WTC11 (cell line): ENCODE measurements around the gene ZNF221. TPM values are rescaled to one million over a fixed set of nuclear protein-coding genes. Genes with fewer than 3 reads are reported as not detected.

Experiments used
- ATAC-seq: fragments of 200-7000 bp; cut with Tn5 transposase; 2 replicates; pipeline ENCODE4 v1.10.0; 2021; ENCODE audit warnings: mild to moderate bottlenecking, moderate library complexity
- CTCF ChIA-PET: fragments of 300-600 bp; sonication (Branson Sonifier 250); formaldehyde crosslinking; loops from one replicate; lab custom pipeline; 2021; ENCODE audit warnings: antibody characterized with exemption; lab: Charles Lee
- POLR2A ChIA-PET: fragments of 350-600 bp; sonication (Branson Sonifier 250); formaldehyde crosslinking; loops from one replicate; lab custom pipeline; 2021; ENCODE audit warnings: antibody characterized with exemption; lab: Charles Lee
- DNase-seq: peaks from one replicate; pipeline ENCODE4 v3.0.0; 2021; ENCODE audit warnings: low spot score
- H3K27ac Mint-ChIP-seq: 2 replicates; pipeline ENCODE4 v1.8.0; 2021; ENCODE audit warnings: mixed read lengths
- H3K27me3 Mint-ChIP-seq: 2 replicates; pipeline ENCODE4 v1.8.0; 2021; ENCODE audit warnings: low read depth, mild to moderate bottlenecking, moderate library complexity, mixed read lengths
- H3K36me3 Mint-ChIP-seq: 2 replicates; pipeline ENCODE4 v1.8.0; 2021; ENCODE audit warnings: mixed read lengths
- H3K4me1 Mint-ChIP-seq: 2 replicates; pipeline ENCODE4 v1.8.0; 2022; ENCODE audit warnings: mixed read lengths
- H3K4me3 Mint-ChIP-seq: 2 replicates; pipeline ENCODE4 v1.8.0; 2021; ENCODE audit warnings: mild to moderate bottlenecking, moderate library complexity, mixed read lengths
- H3K9me3 Mint-ChIP-seq: 2 replicates; pipeline ENCODE4 v1.8.0; 2021; ENCODE audit warnings: mixed read lengths
- ATF3 ChIP-seq: sonication (generic); formaldehyde crosslinking; conservative IDR thresholded peaks from 2 replicates; pipeline ENCODE4 v1.8.1; 2022; ENCODE audit warnings: mild to moderate bottlenecking, missing genetic modification reagents
- CTCF ChIP-seq: fragments of 200-600 bp; IDR thresholded peaks from 2 replicates; pipeline ENCODE4 v1.8.0; 2022; ENCODE audit warnings: antibody characterized with exemption
- FOXP1 ChIP-seq: sonication (generic); formaldehyde crosslinking; IDR thresholded peaks from 2 replicates; pipeline ENCODE4 v1.8.0; 2022; ENCODE audit warnings: missing genetic modification reagents, mild to moderate bottlenecking, moderate library complexity, borderline replicate concordance
- GRHL2 ChIP-seq: fragments of 250-450 bp; sonication (Bioruptor Pico); IDR thresholded peaks from 2 replicates; pipeline ENCODE4 v1.8.0; 2022; ENCODE audit warnings: mild to moderate bottlenecking, moderate library complexity; ENCODE audit not compliant: insufficient replicate concordance, severe bottlenecking
- GTF2I ChIP-seq: fragments of 250-450 bp; sonication (Bioruptor Pico); conservative IDR thresholded peaks from 2 replicates; pipeline ENCODE4 v1.4.0; 2021; ENCODE audit warnings: mild to moderate bottlenecking
- NFATC4 ChIP-seq: fragments of 250-450 bp; sonication (Bioruptor Pico); IDR thresholded peaks from 2 replicates; pipeline ENCODE4 v1.9.0; 2021; ENCODE audit warnings: mild to moderate bottlenecking
- NFYB ChIP-seq: sonication (generic); formaldehyde crosslinking; conservative IDR thresholded peaks from 2 replicates; pipeline ENCODE4 v1.8.0; 2022; ENCODE audit warnings: low read depth, missing genetic modification reagents
- STAT6 ChIP-seq: sonication (generic); formaldehyde crosslinking; conservative IDR thresholded peaks from 2 replicates; pipeline ENCODE4 v1.8.1; 2023; ENCODE audit warnings: mild to moderate bottlenecking, low read depth, missing genetic modification reagents, moderate library complexity
- TP53 ChIP-seq: sonication (generic); formaldehyde crosslinking; IDR thresholded peaks from 2 replicates; pipeline ENCODE4 v1.8.1; 2023; ENCODE audit warnings: mild to moderate bottlenecking, missing genetic modification reagents
- USF1 ChIP-seq: sonication (generic); formaldehyde crosslinking; IDR thresholded peaks from 2 replicates; pipeline ENCODE4 v1.8.0; 2022; ENCODE audit warnings: mild to moderate bottlenecking, missing genetic modification reagents
- ZBTB21 ChIP-seq: sonication (generic); formaldehyde crosslinking; IDR thresholded peaks from 2 replicates; pipeline ENCODE4 v1.8.1; 2023; ENCODE audit warnings: mild to moderate bottlenecking, missing genetic modification reagents, borderline replicate concordance
- ZNF121 ChIP-seq: sonication (generic); formaldehyde crosslinking; IDR thresholded peaks from 2 replicates; pipeline ENCODE4 v1.8.0; 2023; ENCODE audit warnings: missing genetic modification reagents
- ZNF416 ChIP-seq: fragments of 250-450 bp; sonication (Bioruptor Pico); IDR thresholded peaks from 2 replicates; pipeline ENCODE4 v1.9.0; 2021; ENCODE audit warnings: mild to moderate bottlenecking, inconsistent platforms
- ZNF532 ChIP-seq: fragments of 250-450 bp; sonication (Bioruptor Pico); IDR thresholded peaks from 2 replicates; pipeline ENCODE4 v1.9.0; 2021; ENCODE audit warnings: mild to moderate bottlenecking, borderline replicate concordance
- total RNA-seq: library from RNA; stranded (reverse); gene quantifications from 3 replicates; pipeline ENCODE4 v1.2.3, GENCODE V29; 2021
- TF ChIP-seq, protein P1 (sequence below): sonication (generic); formaldehyde crosslinking; IDR thresholded peaks from 2 replicates; pipeline ENCODE4 v1.8.1; 2022; ENCODE audit warnings: low read depth, missing genetic modification reagents, borderline replicate concordance
- TF ChIP-seq, protein P2 (sequence below): fragments of 250-450 bp; sonication (Bioruptor Pico); IDR thresholded peaks from 2 replicates; pipeline ENCODE4 v1.9.0; 2021; ENCODE audit warnings: moderate library complexity, mild to moderate bottlenecking, inconsistent platforms, borderline replicate concordance
- TF ChIP-seq, protein P3 (sequence below): sonication (generic); formaldehyde crosslinking; IDR thresholded peaks from 2 replicates; pipeline ENCODE4 v1.8.1; 2023; ENCODE audit warnings: mild to moderate bottlenecking, missing genetic modification reagents, moderate library complexity
- TF ChIP-seq, protein P4 (sequence below): sonication (generic); formaldehyde crosslinking; IDR thresholded peaks from 2 replicates; pipeline ENCODE4 v1.8.1; 2023; ENCODE audit warnings: mild to moderate bottlenecking, missing genetic modification reagents
- TF ChIP-seq, protein P5 (sequence below): sonication (generic); formaldehyde crosslinking; IDR thresholded peaks from 2 replicates; pipeline ENCODE4 v1.8.0; 2022; ENCODE audit warnings: mild to moderate bottlenecking, missing genetic modification reagents

Gene ZNF221
- total RNA-seq, 1 experiment from 2014 or later, result 7.6 TPM

- POLR2A ChIA-PET, result no interaction called here
Observed at GRCh38 chr19:43939557-43940260, 11.3 kb upstream of the ZNF221 start.

More at GRCh38 chr19:43939557-43940260, 11.3 kb upstream of the ZNF221 start:
- DNase-seq (no peak), ATAC-seq (no peak)
- CTCF ChIA-PET, result interaction anchor here (1.5 kb wide), 1 partner anchor 11 kb away, joined by 5 read pairs; the partner anchor contains the start of gene ZNF221
- H3K4me3 Mint-ChIP-seq, result no peak overlapping the region
- H3K27ac Mint-ChIP-seq, result no peak overlapping the region
- TF ChIP-seq USF1 (CRISPR knock-in tag) (no peak), ZNF121 (no peak), ZNF416 (CRISPR knock-in tag) (no peak), NFYB (CRISPR knock-in tag) (no peak), GTF2I (CRISPR knock-in tag) (no peak), ATF3 (CRISPR knock-in tag) (no peak), ZNF532 (CRISPR knock-in tag) (no peak), NFATC4 (CRISPR knock-in tag) (no peak), ZBTB21 (CRISPR knock-in tag) (no peak), GRHL2 (no peak), FOXP1 (CRISPR knock-in tag) (no peak), CTCF (no peak), STAT6 (no peak), TP53 (CRISPR knock-in tag) (no peak)
- TF ChIP-seq, protein P1, sequence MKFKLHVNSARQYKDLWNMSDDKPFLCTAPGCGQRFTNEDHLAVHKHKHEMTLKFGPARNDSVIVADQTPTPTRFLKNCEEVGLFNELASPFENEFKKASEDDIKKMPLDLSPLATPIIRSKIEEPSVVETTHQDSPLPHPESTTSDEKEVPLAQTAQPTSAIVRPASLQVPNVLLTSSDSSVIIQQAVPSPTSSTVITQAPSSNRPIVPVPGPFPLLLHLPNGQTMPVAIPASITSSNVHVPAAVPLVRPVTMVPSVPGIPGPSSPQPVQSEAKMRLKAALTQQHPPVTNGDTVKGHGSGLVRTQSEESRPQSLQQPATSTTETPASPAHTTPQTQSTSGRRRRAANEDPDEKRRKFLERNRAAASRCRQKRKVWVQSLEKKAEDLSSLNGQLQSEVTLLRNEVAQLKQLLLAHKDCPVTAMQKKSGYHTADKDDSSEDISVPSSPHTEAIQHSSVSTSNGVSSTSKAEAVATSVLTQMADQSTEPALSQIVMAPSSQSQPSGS (CRISPR knock-in tag), result no peak
- TF ChIP-seq, protein P2, sequence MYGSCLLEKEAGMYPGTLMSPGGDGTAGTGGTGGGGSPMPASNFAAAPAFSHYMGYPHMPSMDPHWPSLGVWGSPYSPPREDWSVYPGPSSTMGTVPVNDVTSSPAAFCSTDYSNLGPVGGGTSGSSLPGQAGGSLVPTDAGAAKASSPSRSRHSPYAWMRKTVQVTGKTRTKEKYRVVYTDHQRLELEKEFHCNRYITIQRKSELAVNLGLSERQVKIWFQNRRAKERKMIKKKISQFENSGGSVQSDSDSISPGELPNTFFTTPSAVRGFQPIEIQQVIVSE (CRISPR knock-in tag), result no peak
- TF ChIP-seq, protein P3, sequence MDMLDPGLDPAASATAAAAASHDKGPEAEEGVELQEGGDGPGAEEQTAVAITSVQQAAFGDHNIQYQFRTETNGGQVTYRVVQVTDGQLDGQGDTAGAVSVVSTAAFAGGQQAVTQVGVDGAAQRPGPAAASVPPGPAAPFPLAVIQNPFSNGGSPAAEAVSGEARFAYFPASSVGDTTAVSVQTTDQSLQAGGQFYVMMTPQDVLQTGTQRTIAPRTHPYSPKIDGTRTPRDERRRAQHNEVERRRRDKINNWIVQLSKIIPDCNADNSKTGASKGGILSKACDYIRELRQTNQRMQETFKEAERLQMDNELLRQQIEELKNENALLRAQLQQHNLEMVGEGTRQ, result no peak
- TF ChIP-seq, protein P4, sequence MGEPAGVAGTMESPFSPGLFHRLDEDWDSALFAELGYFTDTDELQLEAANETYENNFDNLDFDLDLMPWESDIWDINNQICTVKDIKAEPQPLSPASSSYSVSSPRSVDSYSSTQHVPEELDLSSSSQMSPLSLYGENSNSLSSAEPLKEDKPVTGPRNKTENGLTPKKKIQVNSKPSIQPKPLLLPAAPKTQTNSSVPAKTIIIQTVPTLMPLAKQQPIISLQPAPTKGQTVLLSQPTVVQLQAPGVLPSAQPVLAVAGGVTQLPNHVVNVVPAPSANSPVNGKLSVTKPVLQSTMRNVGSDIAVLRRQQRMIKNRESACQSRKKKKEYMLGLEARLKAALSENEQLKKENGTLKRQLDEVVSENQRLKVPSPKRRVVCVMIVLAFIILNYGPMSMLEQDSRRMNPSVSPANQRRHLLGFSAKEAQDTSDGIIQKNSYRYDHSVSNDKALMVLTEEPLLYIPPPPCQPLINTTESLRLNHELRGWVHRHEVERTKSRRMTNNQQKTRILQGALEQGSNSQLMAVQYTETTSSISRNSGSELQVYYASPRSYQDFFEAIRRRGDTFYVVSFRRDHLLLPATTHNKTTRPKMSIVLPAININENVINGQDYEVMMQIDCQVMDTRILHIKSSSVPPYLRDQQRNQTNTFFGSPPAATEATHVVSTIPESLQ, result no peak
- TF ChIP-seq, protein P5, sequence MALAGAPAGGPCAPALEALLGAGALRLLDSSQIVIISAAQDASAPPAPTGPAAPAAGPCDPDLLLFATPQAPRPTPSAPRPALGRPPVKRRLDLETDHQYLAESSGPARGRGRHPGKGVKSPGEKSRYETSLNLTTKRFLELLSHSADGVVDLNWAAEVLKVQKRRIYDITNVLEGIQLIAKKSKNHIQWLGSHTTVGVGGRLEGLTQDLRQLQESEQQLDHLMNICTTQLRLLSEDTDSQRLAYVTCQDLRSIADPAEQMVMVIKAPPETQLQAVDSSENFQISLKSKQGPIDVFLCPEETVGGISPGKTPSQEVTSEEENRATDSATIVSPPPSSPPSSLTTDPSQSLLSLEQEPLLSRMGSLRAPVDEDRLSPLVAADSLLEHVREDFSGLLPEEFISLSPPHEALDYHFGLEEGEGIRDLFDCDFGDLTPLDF (CRISPR knock-in tag), result no peak
- peaks cover 6% of the 10 kb centered on the region; the same call in 1 of the 2 replicates for H3K36me3 Mint-ChIP-seq
- no peaks in the 10 kb centered on the region for H3K4me1 Mint-ChIP-seq
- H3K27me3 Mint-ChIP-seq, result peaks cover 45% of the 10 kb centered on the region
- peaks cover 60% of the 10 kb centered on the region for H3K9me3 Mint-ChIP-seq
